CD14-positive monocyte (primary cell): Measurements from ENCODE around the gene GPR142. TPM values are rescaled to one million over a fixed set of nuclear protein-coding genes. Genes with fewer than 3 reads are reported as not detected.

ENCODE experiments used
- DNase-seq, 3 donors: peaks; one replicate each; pipeline ENCODE4 v3.0.0-alpha.2; 2011 to 2022
- H2AFZ ChIP-seq: 2 replicates; pipeline ENCODE4 v1.6.0; 2012; ENCODE audit warnings: mild to moderate bottlenecking, low read depth, low read length, inconsistent platforms; ENCODE audit not compliant: insufficient read depth, poor library complexity, severe bottlenecking
- H3K27ac ChIP-seq, 2 donors: 1 replicate in 1 of 2; 2 replicates in 1 of 2; pipeline ENCODE4 v1.5.1; 2012 to 2013; ENCODE audit warnings: low read length in 2 of 2, control low read depth in 1 of 2, inconsistent platforms in 1 of 2, low read depth in 1 of 2, mild to moderate bottlenecking in 1 of 2
- H3K27me3 ChIP-seq, 2 donors: one replicate each; pipeline versions ENCODE4 v1.6.0 to v1.6.1; 2011 to 2013; ENCODE audit warnings: low read length in 2 of 2; ENCODE audit not compliant: control insufficient read depth in 2 of 2, insufficient read depth in 2 of 2
- H3K36me3 ChIP-seq, 2 donors: replicated peaks in 1 of 2; 1 replicate in 1 of 2; 2 replicates in 1 of 2; pipeline versions ENCODE4 v1.5.1 to v1.6.1; 2012 to 2013; ENCODE audit warnings: low read length in 2 of 2, control low read depth in 1 of 2, inconsistent platforms in 1 of 2, mild to moderate bottlenecking in 1 of 2; ENCODE audit not compliant: insufficient read depth in 2 of 2, control insufficient read depth in 1 of 2
- H3K4me1 ChIP-seq, 2 donors: 1 replicate in 1 of 2; 2 replicates in 1 of 2; pipeline versions ENCODE4 v1.5.1 to v1.6.1; 2012 to 2013; ENCODE audit warnings: low read length in 2 of 2, control low read depth in 1 of 2, inconsistent platforms in 1 of 2, mild to moderate bottlenecking in 1 of 2, moderate library complexity in 1 of 2; ENCODE audit not compliant: insufficient read depth in 2 of 2, control insufficient read depth in 1 of 2
- H3K4me2 ChIP-seq: replicated peaks from 2 replicates; pipeline ENCODE3; 2012; ENCODE audit warnings: low read length, moderate library complexity, mild to moderate bottlenecking; ENCODE audit not compliant: poor library complexity, severe bottlenecking; ENCODE audit errors: extremely low read depth
- H3K4me3 ChIP-seq, 3 experiments: fragments of 200-600 bp in 1 of 3; sonication (generic) in 1 of 3; replicated peaks in 1 of 3; 1 replicate in 2 of 3; 2 replicates in 1 of 3; pipeline ENCODE4 v1.5.1; 2011 to 2013; ENCODE audit warnings: low read length in 3 of 3, mild to moderate bottlenecking in 3 of 3, control low read depth in 2 of 3, low read depth in 2 of 3, inconsistent platforms in 1 of 3, moderate library complexity in 1 of 3
- H3K79me2 ChIP-seq: 2 replicates; pipeline ENCODE4 v1.6.0; 2012; ENCODE audit warnings: mild to moderate bottlenecking, control low read depth, inconsistent platforms, low read length, moderate library complexity; ENCODE audit not compliant: insufficient read depth
- H3K9ac ChIP-seq: 2 replicates; pipeline ENCODE4 v1.6.0; 2017; ENCODE audit warnings: low read length, mild to moderate bottlenecking; ENCODE audit not compliant: insufficient read depth, poor library complexity, severe bottlenecking
- H3K9me3 ChIP-seq, 2 donors: replicated peaks in 1 of 2; 1 replicate in 1 of 2; 2 replicates in 1 of 2; pipeline versions ENCODE4 v1.5.1 to v1.6.1; 2012 to 2013; ENCODE audit warnings: low read length in 2 of 2, control low read depth in 1 of 2; ENCODE audit not compliant: control insufficient read depth in 1 of 2, insufficient read depth in 1 of 2
- H4K20me1 ChIP-seq: 2 replicates; pipeline ENCODE4 v1.6.0; 2012; ENCODE audit warnings: mild to moderate bottlenecking, low read length, control low read depth, moderate library complexity; ENCODE audit not compliant: insufficient read depth
- H3K27ac Mint-ChIP-seq, 7 donors: one replicate each; pipeline ENCODE4 v1.8.0; 2020; ENCODE audit warnings: mild to moderate bottlenecking in 7 of 7, mixed read lengths in 7 of 7, moderate library complexity in 6 of 7, inconsistent platforms in 2 of 7
- H3K27me3 Mint-ChIP-seq, 3 donors: one replicate each; pipeline ENCODE4 v1.8.0; 2021 to 2022; ENCODE audit warnings: low read depth in 3 of 3, mild to moderate bottlenecking in 3 of 3, mixed read lengths in 3 of 3, moderate library complexity in 3 of 3, inconsistent platforms in 1 of 3
- H3K36me3 Mint-ChIP-seq, 2 donors: one replicate each; pipeline ENCODE4 v1.8.0; 2020; ENCODE audit warnings: mixed read lengths in 2 of 2, inconsistent platforms in 1 of 2, mild to moderate bottlenecking in 1 of 2
- H3K4me1 Mint-ChIP-seq: one replicate; pipeline ENCODE4 v1.8.0; 2020; ENCODE audit warnings: mild to moderate bottlenecking, mixed read lengths
- H3K4me3 Mint-ChIP-seq, 2 donors: one replicate each; pipeline ENCODE4 v1.8.0; 2020; ENCODE audit warnings: mild to moderate bottlenecking in 2 of 2, mixed read lengths in 2 of 2, moderate library complexity in 1 of 2
- H3K9me3 Mint-ChIP-seq, 7 donors: one replicate each; pipeline ENCODE4 v1.8.0; 2020 to 2022; ENCODE audit warnings: mixed read lengths in 7 of 7, mild to moderate bottlenecking in 6 of 7, moderate library complexity in 6 of 7, inconsistent platforms in 2 of 7
- CTCF ChIP-seq: fragments of 200-600 bp; IDR thresholded peaks from one replicate; pipeline ENCODE4 v1.8.0; 2022; ENCODE audit warnings: antibody characterized with exemption, mild to moderate bottlenecking
- WGBS: methylation state at CpG from one replicate; pipeline ENCODE4 v1.1.5; 2013; ENCODE audit warnings: missing lambda C conversion rate; ENCODE audit not compliant: insufficient coverage; 5-methylcytosine and 5-hydroxymethylcytosine counted together
- intact Hi-C, 2 donors: fragments of 100-400 bp; cut with micrococcal nuclease; formaldehyde crosslinking; loops; one replicate each; pipeline versions ENCODE4 v1.15.0 to v1.15.1; 2023
- polyA plus RNA-seq, 3 donors: library from polyadenylated mRNA; depleted of rRNA in 1 of 3; unstranded in 2 of 3; stranded (reverse) in 1 of 3; fragments of 300-500 nt in 2 of 3; fragments of >200 nt in 1 of 3; fragmentation: Illumina TruSeq in 2 of 3; gene quantifications; 1 replicate in 2 of 3; 2 replicates in 1 of 3; pipeline ENCODE4 v1.2.3, GENCODE V29; 2012 to 2021

The GPR142 gene
- polyA plus RNA-seq, 3 donors, result not detected

DNA sequence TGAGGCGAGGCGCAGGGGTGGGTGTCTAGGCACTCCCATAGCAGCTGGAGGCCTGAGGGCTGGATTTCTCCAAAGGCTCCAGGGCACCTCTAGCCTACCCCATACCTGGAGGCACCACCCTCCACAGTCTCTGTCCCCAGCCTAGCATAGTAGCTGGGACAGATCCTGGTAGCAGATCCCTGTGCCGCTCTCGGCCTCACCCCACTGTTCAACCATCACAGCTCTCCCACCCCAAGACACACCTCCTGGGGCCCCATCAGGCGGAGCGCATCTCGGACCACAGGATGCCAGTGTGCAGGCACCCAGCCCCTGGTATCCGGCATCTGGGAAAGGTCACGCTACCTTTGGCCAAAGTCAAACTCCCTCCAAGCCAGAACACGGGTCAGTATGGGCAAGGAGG is 12.7 kb upstream of the GPR142 start:
- H4K20me1 ChIP-seq, result no peaks in the 10 kb centered on the region
- H3K4me3 ChIP-seq, result no peak overlapping the region
- TF ChIP-seq CTCF, result no peak
- no peak overlapping the region for H3K4me2 ChIP-seq
- peaks cover 37 to 80% of the 10 kb centered on the region in 2 donors for H3K27me3 ChIP-seq
- no peak overlapping the region for H2AFZ ChIP-seq
- H3K79me2 ChIP-seq, result no peaks in the 10 kb centered on the region
- peaks cover 0 to 18% of the 10 kb centered on the region in 2 donors for H3K4me1 ChIP-seq
- H3K36me3 ChIP-seq, result no peaks in the 10 kb centered on the region
- Mint-ChIP-seq H3K36me3 (peaks cover 0 to 4% of the 10 kb centered on the region in 2 donors), H3K9me3 (peaks cover 0 to 10% (median 3%) of the 10 kb centered on the region in 7 donors), H3K27ac (no peak overlapping the region), H3K4me1 (peaks cover 11% of the 10 kb centered on the region), H3K27me3 (peaks cover 76 to 96% (median 86%) of the 10 kb centered on the region in 3 donors), H3K4me3 (peak overlapping the region in 1 of 2 donors; percentile 69)
- no peak overlapping the region for H3K9ac ChIP-seq
- no peak for DNase-seq
- 82% methylated on average over 7 of the region's 10 CpGs for WGBS
- intact Hi-C loops, result loop anchor here (5.0 to 10.0 kb wide), 2 partner anchors 50 to 142 kb away; partner anchors contain the start of gene TTYH2 (in 1 of the 2)
- H3K9me3 ChIP-seq, result peaks cover 0 to 22% of the 10 kb centered on the region in 2 donors
- no peak overlapping the region for H3K27ac ChIP-seq

- no peaks in the 10 kb centered on the region for H3K79me2 ChIP-seq
- H3K9ac ChIP-seq, result no peak overlapping the region
- peaks cover 37 to 84% of the 10 kb centered on the region in 2 donors for H3K27me3 ChIP-seq
- no peak overlapping the region for H3K4me3 ChIP-seq
- no peaks in the 10 kb centered on the region for H4K20me1 ChIP-seq
- H3K4me3 Mint-ChIP-seq, result peak overlapping the region in 1 of 2 donors; percentile 72
- H3K4me1 Mint-ChIP-seq, result peaks cover 11% of the 10 kb centered on the region
- no peak overlapping the region for H3K4me2 ChIP-seq
- peaks cover 0 to 4% of the 10 kb centered on the region in 2 donors for H3K36me3 Mint-ChIP-seq
- H3K9me3 ChIP-seq, result peaks cover 0 to 22% of the 10 kb centered on the region in 2 donors
- peak overlapping the region in 2 of 7 donors; percentile 24 to 33 for H3K27ac Mint-ChIP-seq
- H3K27ac ChIP-seq, result no peak overlapping the region
- no peak for TF ChIP-seq CTCF
- peaks cover 74 to 98% (median 87%) of the 10 kb centered on the region in 3 donors for H3K27me3 Mint-ChIP-seq
- H3K9me3 Mint-ChIP-seq, result peaks cover 0 to 10% (median 3%) of the 10 kb centered on the region in 7 donors
- DNase-seq, result no peak
- WGBS, result 85% methylated on average over 4 of the region's 8 CpGs
- no peak overlapping the region for H2AFZ ChIP-seq
- peaks cover 0 to 18% of the 10 kb centered on the region in 2 donors for H3K4me1 ChIP-seq
- intact Hi-C loops, result loop anchor here in 1 of 2 donors (10.0 kb wide), 1 partner anchor 50 kb away; no protein-coding TSS in a partner anchor
- H3K36me3 ChIP-seq, result no peaks in the 10 kb centered on the region
Observed at GRCh38 chr17:74355065-74355464, 12.2 kb upstream of the GPR142 start.
